HK-2 (cell line): Measurements from ENCODE around the gene INPP5A.
"Not testable (repeated sequence)": the region's sequence is repeated elsewhere in the genome, so short reads cannot be mapped to it uniquely, and the experiment has no call there.

Source experiments
- DNase-seq: peaks from one replicate; pipeline ENCODE4 v3.0.0-alpha.2; 2018; ENCODE audit not compliant: unreplicated experiment

Gene INPP5A

GRCh38 chr10:132783940-132784865, 246.6 kb downstream of the INPP5A start:
- DNase-seq: no peak

- DNase-seq: no peak
These were observed 247.5 kb downstream of the INPP5A start for GRCh38 chr10:132784866-132785722.

- no peak for DNase-seq
These were observed 248.3 kb downstream of the INPP5A start, which contains the start of gene NKX6-2 for GRCh38 chr10:132785723-132786475. TSS of gene NKX6-2 (minus strand) at chr10:132786147. CDS start at chr10:132785948, 199 bp downstream.

GRCh38 chr10:132786476-132786883, 248.9 kb downstream of the INPP5A start:
- no peak for DNase-seq

GRCh38 chr10:132786884-132787494, 249.4 kb downstream of the INPP5A start:
- no peak for DNase-seq

- DNase-seq: no peak
These were observed 250.1 kb downstream of the INPP5A start for GRCh38 chr10:132787495-132788179.

- DNase-seq: no peak
These were observed 250.7 kb downstream of the INPP5A start for GRCh38 chr10:132788180-132788830.

- DNase-seq: no peak
These were observed 251.2 kb downstream of the INPP5A start for GRCh38 chr10:132788831-132789219.

GRCh38 chr10:132789659-132790148, 252.1 kb downstream of the INPP5A start:
- DNase-seq: no peak

GRCh38 chr10:132790470-132790869, 252.9 kb downstream of the INPP5A start:
- no peak for DNase-seq

- no peak for DNase-seq
These were observed 253.6 kb downstream of the INPP5A start for GRCh38 chr10:132790934-132791829.

- not testable (repeated sequence) for DNase-seq
These were observed 254.5 kb downstream of the INPP5A start for GRCh38 chr10:132792099-132792498.

GRCh38 chr10:132792796-132793195, 255.2 kb downstream of the INPP5A start:
- no peak for DNase-seq

- no peak for DNase-seq
These were observed 255.6 kb downstream of the INPP5A start for GRCh38 chr10:132793213-132793612.

GRCh38 chr10:132793871-132794849, 256.6 kb downstream of the INPP5A start:
- DNase-seq: no peak

GRCh38 chr10:132796846-132797245, 259.3 kb downstream of the INPP5A start:
- DNase-seq: no peak

- not testable (repeated sequence) for DNase-seq
These were observed 260.4 kb downstream of the INPP5A start for GRCh38 chr10:132797986-132798385.

GRCh38 chr10:132798403-132798802, 260.8 kb downstream of the INPP5A start:
- no peak for DNase-seq
